Bone marrow (tissue), 2 donors: ENCODE data around the gene ABCB7.
"Not testable (repeated sequence)": the region's sequence is repeated elsewhere in the genome, so short reads cannot be mapped to it uniquely, and the experiment has no call there.

Source experiments
- DNase-seq, 2 donors: peaks; one replicate each; lab custom pipeline; 2025; lab: John Stamatoyannopoulos, UW

The ABCB7 gene

GRCh38 chrX:75155827-75156525 lies at the start of gene ABCB7:
Gene ABCB7 (minus strand): TSS chrX:75156283. CDS start chrX:75156272, 11 bp downstream.
- peak; percentile 18 to 53 for DNase-seq

GRCh38 chrX:75188415-75189206 lies 32.5 kb upstream of the ABCB7 start:
- not testable (repeated sequence) for DNase-seq

GRCh38 chrX:75181721-75182120 lies 25.6 kb upstream of the ABCB7 start:
- no peak for DNase-seq

- not testable (repeated sequence) for DNase-seq
Observed at GRCh38 chrX:75179536-75180293, 23.6 kb upstream of the ABCB7 start.

GRCh38 chrX:75172257-75172890 lies 16.3 kb upstream of the ABCB7 start:
- not testable (repeated sequence) for DNase-seq

- no peak for DNase-seq
Observed at GRCh38 chrX:75158054-75158453, 2.0 kb upstream of the ABCB7 start.

GRCh38 chrX:75156531-75156945 lies 455 bp upstream of the ABCB7 start:
- DNase-seq = no peak

GRCh38 chrX:75155447-75155826 lies 646 bp downstream of the ABCB7 start:
- DNase-seq = no peak

- no peak for DNase-seq
Observed at GRCh38 chrX:75154871-75155270, 1.2 kb downstream of the ABCB7 start.

GRCh38 chrX:75151827-75152592 lies 4.1 kb downstream of the ABCB7 start:
- no peak for DNase-seq

GRCh38 chrX:75149654-75150053 lies 6.4 kb downstream of the ABCB7 start:
- no peak for DNase-seq

GRCh38 chrX:75132672-75133071 lies 23.4 kb downstream of the ABCB7 start:
- no peak for DNase-seq

GRCh38 chrX:75131973-75132627 lies 24.0 kb downstream of the ABCB7 start:
- DNase-seq = no peak

- not testable (repeated sequence) for DNase-seq
Observed at GRCh38 chrX:75129069-75129468, 27.0 kb downstream of the ABCB7 start.

GRCh38 chrX:75118296-75118695 lies 37.8 kb downstream of the ABCB7 start:
- no peak for DNase-seq

GRCh38 chrX:75115707-75116413 lies 40.2 kb downstream of the ABCB7 start:
- no peak for DNase-seq

GRCh38 chrX:75114638-75115037 lies 41.4 kb downstream of the ABCB7 start:
- DNase-seq = no peak

- no peak for DNase-seq
Observed at GRCh38 chrX:75113664-75114063, 42.4 kb downstream of the ABCB7 start.

GRCh38 chrX:75107863-75108509 lies 48.1 kb downstream of the ABCB7 start:
- DNase-seq = no peak

- DNase-seq = no peak
Observed at GRCh38 chrX:75106772-75107171, 49.3 kb downstream of the ABCB7 start.
